Left hindlimb (tissue), 1 donor: Measurements from ENCODE around the gene SORCS1.

Source experiments
- DNase-seq: peaks from one replicate; pipeline ENCODE4 v3.0.0-alpha.2; 2018

The SORCS1 gene

DNA sequence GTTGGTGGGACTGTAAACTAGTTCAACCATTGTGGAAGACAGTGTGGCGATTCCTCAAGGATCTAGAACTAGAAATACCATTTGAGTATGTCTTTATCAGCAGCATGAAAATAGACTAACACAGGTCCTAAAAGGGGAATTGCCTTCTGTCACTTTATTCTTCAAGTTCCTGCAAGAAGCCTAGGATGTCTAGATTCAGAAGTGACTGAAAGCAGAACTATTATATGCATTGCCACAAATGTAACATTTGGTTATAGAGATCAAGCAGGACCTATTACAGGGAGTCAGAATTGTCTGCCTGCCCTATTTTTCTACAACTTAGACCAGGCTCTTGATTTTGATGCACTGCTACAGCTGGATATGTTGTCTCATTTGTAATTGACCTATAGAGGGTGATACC, 364.7 kb downstream of the SORCS1 start:
- no peak for DNase-seq

DNA sequence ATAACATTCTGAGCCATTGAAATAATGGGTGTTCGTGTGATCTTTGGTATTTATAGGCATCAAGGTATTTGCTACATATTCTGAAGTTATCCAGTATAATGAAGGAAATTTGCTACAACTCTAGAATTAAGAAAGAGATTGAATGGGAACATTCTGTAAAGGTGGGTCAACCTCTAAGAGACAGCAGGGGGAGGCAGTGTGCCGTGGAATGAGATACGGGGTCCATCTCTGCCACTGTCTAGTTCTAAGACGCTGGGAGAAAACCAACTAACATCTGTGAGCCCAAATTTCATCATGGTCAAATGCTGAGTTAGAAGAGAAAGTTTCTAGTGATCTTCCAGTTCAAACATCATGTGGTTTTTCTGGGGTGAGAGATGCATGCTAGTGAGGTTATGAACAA, 368.9 kb downstream of the SORCS1 start:
- peak; percentile 33 for DNase-seq

DNA sequence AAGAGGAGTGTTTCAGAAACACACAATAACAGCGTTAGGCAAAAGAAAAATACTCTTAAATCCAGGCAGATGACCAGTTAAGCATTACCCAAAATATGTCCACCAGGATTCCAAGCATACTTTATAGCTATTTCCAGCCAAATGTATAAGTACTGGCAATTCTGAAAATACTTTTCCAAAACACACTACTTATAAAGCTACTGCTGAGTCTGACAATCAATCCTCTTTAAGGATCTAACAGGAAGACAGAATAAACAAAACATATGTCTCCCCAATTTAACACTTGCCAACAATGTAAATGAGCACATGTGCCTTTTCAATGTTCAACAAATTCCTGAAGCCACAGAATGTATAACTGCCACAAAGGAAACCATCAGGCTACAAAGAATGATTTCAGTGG, 370.9 kb downstream of the SORCS1 start:
- DNase-seq, result no peak

DNA sequence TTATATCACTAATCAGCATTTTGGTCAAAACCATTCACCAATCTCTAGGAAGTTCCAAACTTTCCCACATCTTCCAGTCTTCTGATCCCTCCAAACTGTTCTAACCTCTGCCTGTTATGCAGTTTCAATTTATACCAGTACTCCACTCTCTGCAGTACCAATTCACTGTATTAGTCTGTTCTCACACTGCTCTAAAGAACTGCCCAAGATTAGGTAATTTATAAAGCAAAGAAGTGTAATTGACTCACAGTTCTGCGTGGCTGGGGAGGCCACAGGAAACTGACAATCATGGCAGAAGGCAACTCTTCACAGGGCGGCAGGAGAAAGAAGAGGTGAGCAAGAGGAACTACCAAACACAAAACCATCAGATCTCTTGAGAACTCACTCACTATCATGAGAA, 374.9 kb downstream of the SORCS1 start:
- no peak for DNase-seq

DNA sequence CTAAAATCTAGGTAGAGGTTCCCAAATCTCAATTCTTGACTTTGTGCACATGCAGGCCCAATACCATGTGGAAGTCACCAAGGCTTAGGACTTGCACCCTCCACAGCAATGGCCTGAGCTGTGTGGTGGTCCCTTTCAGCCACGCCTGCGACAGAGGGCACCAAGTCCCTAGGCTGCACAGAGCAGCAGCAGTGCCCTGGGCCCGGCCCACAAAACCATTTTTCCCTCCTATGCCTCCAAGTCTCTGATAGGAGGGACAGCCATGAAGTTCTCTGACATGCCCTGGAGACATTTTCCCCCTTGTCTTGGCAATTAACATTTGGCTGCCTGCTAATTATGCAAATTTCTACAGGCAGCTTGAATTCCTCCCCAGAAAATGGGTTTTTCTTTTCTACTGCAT, 375.5 kb downstream of the SORCS1 start:
- no peak for DNase-seq

DNA sequence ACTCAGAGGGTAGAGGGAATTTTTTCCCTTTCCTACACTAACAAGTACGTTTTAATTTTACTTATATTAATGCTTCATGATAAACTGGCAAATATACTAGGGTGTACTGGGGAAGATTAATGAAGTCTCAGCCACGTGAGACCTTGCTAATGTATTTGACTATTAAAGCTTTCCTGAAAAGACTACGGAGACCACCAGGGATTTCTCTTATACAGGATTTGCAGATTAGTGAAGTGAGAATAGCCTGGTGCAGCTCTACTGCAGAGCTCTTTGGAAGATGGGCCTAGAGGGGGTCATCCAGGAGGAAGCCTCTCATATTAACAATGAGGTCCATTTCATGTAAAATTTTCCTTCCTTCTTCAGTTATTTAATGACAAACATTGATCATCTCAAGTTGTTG, 379.0 kb downstream of the SORCS1 start:
- DNase-seq, result no peak

DNA sequence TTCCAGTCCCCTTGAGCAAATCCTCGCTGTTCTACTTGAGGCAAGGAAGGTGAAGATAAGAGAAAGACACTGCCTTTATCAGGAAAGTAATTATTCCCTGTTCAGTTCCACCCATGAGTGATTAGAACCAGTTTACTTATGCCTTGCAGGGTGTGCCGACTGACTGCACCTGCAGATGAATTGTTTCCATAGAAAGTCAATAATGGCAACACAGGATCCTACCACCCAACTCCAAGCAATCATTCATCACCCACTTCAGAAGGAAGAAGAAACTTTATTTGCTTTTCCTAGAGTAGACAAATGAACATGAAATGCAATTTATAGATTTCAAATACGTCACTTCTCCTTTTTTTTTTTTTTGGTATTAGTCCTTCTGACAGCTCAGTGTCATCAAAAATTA, 383.9 kb downstream of the SORCS1 start:
- DNase-seq, result no peak

DNA sequence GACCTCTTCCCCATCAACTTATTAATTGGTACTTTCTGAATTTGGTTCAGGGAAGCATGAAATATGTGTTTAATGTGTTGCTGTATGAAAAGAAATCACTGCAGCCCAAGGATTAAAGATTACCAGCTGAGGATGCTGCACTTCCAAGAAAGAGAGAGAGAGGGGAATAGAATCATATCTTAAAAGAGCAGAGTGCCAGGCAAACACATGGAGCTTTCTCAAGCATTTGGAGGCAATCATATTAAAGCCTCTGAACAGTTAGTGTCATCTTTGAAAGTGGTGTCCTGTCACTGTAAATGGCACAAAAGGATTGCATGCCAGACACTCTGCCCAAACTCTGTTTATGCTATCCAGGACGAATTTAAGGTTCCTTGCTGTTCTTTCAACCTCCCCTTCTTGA, 386.7 kb downstream of the SORCS1 start:
- DNase-seq, result no peak

DNA sequence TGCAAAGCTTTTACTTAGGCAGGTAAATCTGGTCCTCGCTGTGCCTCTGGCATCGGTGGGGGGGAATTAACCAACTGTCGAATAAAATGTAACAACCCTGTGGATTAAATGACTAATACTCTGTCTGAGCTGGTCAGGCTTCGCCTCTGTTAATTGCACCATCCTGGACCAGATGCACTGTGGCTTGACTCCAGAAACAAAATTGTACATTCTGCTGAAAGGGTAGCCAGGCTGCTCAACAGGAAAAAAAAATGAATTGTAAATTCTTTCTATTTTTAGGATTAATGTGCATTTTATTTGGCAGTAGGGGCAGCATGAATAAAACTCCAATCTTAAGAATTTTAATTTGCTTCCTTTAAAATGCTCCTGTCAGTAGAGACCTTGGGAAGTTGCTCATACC, 389.4 kb downstream of the SORCS1 start:
- peak; percentile 23 for DNase-seq

DNA sequence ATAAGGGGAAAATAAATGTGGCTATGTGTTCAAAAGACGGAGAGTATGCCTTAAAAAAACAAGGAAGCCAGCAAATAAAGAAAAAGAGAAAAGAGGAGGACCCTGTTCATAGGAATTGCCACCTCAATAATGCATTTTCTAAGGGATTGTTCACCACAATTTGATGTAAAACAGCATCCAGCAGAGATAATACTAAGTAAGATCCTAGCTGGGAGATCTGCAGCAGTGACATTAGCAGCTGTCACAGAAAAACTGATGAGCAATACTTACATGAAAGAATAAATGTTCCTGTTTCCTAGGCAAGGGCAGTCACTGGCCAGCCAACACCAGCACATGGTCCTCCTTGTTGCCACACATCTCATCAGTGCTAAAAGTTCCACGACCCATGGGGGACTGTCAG, 391.5 kb downstream of the SORCS1 start:
- DNase-seq, result no peak

DNA sequence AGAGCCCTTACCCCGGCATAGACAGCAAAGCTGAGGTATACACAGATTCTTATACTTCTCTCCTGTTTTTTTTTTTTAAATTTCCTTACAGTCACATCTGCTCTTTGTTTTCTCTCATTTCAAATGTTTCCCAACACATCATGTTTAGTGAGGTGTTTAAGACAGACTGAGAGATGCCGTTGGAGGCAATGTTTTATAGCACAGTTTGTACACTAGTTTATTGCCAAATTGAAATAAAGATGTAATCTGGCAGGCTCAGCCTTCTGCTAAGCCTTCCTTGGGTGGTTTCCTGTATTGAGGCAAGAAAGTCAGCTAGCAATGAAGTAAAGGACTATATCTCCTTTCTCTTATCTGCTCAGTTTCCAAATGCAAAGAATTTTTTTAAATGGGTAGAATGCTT, 393.4 kb downstream of the SORCS1 start:
- DNase-seq, result no peak

DNA sequence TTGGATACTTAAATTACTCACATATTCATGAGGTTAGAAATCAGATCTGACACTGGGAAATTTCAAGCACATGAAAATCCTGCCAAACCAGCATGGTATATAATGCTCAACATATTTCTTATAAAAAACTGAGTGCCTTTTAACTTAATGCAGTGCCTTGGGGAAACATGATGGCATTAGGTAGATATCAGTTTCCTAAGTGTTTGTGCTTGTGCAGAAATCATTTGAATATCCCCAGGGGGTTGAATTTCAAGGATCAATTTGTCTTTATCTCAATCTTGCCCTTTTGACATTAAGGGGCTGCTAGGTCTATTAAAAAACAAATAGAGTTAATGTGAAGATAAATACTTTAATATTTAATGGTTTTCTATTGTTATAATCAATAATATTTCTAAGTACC, 396.3 kb downstream of the SORCS1 start:
- no peak for DNase-seq

DNA sequence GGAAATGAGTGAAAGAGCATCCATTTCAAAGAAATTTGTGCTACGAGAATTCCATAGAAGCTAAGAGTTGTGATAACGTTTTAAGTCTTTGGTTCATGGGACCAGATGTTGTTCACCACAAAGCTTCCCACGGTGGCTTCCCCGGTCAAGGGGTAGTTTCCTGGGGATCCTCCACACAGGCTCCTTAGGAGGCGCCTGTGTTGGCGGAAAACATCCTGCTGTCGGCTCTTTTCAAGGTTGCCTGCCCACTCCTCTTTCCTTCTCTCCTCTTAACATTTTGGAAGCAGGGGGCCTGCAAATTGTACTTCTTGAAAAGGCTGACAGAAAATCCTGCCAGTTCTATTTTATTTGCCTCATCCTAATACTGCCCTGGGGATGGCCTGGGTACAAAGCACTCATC, 398.6 kb downstream of the SORCS1 start:
- DNase-seq, result no peak

DNA sequence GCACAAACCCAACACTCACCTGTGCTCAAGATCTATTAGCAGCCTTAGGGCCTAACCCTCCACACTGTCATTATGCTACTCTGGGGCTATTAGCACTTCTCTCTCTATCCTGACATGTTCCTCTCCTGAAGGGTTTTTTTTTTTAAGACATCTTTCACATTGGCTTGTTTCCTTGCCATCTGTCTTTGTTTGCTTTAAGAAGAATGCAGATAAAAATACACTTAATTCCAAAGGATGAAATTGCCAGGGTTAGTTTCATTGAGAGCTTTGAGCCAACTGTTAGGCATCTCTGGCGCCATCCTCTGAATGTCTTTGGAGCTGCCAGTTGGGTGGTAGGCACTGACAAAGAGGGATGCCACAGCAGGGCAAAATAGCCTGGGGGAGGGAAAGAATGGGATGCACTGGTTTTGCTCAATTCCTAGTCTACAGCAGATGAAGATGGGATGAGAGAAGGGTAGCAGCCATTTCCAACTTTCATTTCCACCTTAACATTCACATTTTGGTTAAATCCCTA, 399.2 kb downstream of the SORCS1 start:
- no peak for DNase-seq

DNA sequence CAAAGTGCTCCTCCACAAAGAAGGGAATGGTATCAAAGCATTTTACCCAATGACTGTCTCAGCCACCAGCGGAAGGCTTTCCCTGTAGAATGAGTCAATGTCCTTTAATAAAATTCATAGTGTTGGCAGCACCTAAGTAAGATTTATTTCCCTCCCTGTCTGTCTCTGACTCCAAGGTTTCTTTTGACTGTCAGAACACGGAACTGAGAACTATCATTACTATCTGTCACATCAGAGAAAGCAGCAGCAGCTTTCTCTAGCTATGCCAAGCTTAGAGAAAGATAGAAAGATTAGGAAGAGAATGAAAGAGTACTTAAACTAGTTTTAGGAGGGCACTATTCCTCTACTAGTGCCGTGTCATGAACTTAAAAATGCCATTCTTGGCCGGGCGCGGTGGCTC, 400.1 kb downstream of the SORCS1 start:
- no peak for DNase-seq

DNA sequence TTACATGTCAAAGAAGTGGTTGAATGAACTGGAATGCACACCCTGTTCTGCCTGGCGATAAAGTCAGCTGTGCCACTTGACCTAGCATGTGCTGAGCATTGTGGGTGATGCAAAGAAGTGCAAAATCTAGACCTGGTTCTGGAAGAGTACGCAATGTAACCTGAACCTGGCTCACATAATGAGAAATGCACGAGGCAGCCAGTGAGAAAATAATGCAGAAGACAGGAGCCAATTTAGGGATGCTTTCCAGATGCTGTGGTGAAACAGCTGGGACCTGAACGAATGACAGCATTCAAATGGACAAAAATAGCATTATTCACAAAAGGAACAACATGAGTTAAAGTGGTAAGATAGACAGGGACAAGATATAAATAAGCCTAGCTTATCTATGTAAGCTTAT, 402.6 kb downstream of the SORCS1 start:
- DNase-seq, result peak; percentile 36

DNA sequence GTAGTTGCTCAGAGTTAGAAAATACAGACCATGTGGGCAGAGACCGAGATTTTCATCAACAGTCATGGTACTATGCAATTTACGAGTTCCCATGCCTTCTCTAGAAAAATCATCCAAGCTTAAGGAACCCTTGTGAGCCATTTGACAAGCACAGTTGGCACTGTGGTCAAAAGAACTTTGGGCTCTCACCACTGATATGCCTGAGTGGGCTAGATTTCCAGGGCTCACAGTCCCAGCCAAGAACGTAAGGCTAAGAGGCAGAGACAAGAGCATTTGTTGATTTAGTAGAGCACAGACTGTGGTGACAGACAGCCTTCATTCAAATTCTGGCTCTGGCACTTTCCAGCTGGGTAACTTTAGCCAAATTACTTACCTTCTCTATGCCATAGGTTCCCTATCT, 407.0 kb downstream of the SORCS1 start:
- no peak for DNase-seq

DNA sequence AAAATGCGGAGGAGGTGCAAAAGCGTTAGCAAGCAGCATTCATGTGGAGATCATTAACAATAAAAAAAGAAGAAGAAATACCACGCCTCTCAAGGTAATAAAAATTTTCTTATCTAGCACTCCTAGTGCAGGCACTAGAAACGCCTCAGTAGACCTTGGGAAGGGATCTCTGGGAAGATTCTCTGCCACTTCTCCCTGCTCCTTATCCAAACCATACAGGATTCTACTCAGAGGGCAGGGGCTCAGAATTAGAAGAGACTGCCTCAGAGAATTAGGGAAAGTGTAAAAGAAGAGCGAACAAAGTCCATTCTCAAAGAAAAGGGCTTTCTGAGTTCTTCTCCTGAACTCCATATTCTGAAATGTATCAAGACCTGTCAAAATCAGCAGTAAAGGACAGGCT, 413.4 kb downstream of the SORCS1 start:
- no peak for DNase-seq

DNA sequence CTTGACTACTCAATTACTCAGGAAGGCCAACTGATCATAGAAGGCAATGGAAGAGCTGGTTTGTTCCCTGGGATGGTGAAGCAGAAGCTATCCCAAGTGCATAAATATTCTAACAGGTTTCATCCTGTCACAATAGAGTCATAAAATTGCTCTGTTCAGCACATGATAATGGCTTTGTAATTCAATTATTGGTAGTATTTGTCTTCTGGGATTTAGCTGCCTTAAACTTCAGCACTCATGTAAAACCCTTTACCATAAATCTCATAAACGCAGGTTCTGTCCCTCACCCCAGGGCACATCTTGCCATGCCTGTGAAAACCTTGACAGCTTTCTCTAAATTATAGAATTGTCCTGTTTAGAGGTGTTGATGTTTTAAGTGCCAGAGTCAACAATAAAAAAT, 417.6 kb downstream of the SORCS1 start:
- no peak for DNase-seq

DNA sequence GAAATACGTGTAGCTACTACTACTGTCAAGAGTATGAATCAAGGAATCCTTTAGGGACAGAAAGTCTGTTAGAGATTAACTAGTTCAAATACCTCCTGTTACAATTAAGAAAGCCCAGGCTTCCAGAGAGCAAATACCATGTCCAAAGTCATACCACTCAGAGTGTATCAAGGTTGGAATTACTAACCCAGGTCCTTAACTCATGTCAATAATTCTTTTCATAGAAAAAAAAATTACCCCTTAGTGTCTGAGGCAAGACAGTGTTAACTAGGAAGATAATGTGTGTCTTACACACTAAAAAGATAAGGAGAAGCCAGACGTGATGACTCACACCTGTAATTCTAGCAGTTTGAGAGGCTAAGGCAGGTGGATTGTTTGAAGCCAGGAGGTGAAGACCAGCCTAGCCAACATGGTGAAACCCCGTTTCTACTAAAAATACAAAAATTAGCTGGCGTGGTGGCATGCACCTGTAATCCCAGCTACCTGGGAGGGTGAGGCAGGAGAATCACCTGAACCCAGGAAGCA, 423.4 kb downstream of the SORCS1 start:
- DNase-seq, result no peak

DNA sequence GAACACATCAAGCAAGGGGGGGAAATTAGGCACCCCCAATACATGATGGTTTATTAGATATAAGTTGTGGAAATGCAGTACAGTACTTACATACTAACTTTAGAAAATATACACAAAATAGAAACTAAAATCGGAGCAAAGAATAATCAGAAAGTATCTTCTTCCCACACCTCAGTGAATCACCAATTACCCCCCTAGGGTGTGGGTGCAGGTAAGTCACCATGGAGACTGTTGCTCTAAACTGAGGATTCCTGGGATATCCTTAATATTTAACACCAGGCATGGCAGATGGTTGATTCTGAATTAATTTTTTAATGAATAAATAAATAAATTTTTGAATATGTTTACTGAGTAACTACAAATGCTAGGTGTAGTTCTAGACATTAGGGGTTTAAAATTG, 424.4 kb downstream of the SORCS1 start:
- DNase-seq, result no peak

DNA sequence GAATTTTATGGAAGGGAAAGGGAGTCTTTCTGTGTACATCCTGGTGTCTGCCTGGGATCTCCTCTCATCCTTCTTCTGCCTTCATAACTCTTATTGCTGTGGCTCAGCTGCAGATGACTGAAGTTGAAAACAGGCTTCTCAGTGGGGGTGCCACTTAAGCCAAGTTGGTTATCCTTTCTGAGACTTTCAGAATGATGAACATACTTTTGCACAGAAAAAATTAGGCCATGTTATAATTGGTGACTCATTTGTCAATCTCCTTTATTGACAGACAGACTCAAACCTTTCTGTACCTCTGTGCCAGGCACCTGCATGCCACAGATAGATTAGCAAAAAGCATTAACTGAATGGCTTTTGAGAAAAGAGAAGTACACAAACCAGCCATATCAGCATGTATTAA, 430.3 kb downstream of the SORCS1 start:
- no peak for DNase-seq

DNA sequence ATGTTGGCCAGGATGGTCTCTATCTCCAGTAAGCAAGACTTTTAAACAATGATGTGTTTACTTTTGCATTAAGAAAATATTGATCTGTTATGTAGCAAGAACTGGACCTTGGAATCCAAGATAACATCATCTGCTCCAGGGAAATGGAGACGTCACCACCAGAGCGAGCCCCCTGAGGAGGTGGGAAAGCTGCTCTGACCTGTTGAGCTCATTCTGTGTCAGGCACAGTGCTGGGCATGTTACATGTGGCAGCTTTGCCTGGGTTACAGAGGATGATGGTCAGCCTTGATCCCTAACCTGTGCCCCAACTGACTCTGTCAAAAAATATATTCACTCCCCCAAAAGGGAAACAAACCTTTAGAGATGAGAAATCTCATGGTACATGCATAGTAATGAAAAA, 436.3 kb downstream of the SORCS1 start:
- no peak for DNase-seq

DNA sequence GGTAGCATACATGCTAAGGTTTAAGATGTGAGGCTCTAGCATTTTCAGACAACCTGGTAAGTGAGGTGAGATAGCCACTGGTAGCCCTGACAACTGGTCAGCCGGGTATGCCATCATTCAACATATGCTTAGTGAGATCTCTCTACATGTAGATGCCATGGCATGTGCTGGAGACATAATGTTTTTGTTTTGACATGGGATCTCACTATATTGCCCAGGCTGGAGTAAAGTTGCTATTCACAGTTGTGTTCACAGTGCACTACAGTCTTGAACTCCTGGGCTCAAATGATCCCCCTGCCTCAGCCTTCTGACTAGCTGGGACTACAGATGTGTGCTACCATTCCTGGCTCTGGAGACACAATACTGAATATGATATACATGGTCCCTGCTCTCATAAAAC, 437.3 kb downstream of the SORCS1 start:
- DNase-seq, result no peak

DNA sequence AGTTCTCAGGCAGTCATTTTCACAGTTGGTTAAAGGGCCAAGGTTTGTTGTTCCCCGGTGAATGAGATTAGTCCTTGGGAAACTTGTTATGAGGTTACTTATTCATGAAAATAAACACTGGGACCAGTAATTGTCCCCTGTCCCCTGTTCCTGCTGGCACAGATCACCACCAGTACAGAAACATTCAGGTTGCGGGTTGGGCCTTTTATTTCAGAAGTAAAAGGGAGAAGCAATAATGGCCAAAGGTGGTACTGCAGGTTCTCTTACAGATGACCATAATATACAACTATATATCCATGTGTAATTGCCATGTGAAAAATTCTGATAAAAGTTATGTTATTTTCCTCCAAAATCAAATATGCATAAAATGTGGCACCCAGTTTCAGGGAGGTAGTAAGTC, 442.0 kb downstream of the SORCS1 start:
- no peak for DNase-seq

DNA sequence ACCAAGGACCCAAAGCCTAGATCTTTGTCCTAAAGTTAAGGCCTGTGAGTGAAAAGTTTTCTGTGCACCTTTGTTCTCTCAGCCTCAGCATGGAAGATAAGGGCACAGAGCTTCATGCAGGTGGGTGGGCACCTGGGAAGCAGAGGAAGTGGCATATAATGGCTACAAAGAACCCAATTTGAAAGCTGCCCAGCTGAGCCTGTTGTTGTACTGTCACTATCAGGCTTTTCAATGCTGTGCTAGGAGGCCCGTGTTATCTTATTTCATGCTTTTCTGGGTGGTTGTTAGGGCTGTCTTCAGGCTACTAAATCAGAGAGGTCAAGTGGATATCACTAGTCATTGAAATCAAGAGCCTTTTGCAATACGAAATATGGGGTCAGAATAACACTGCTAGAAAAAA, 443.8 kb downstream of the SORCS1 start:
- no peak for DNase-seq
